ENCODE results near the gene NLRC5.

NLRC5 gene

GRCh38 chr16:56988948-56989945 lies at the start of gene NLRC5:
Gene NLRC5 (plus strand): TSS chr16:56989557. CDS start chr16:57020713, 31,156 bp downstream.
- no peak for DNase-seq

- no peak for DNase-seq
Observed at GRCh38 chr16:56939801-56940200, 49.6 kb upstream of the NLRC5 start.

GRCh38 chr16:56941092-56941491 lies 48.3 kb upstream of the NLRC5 start:
- no peak for DNase-seq

- no peak for DNase-seq
Observed at GRCh38 chr16:56941856-56942331, 47.5 kb upstream of the NLRC5 start.

- DNase-seq = no peak
Observed at GRCh38 chr16:56943761-56944375, 45.5 kb upstream of the NLRC5 start.

- DNase-seq = no peak
Observed at GRCh38 chr16:56944954-56945839, 44.2 kb upstream of the NLRC5 start.

- no peak for DNase-seq
Observed at GRCh38 chr16:56945847-56946527, 43.4 kb upstream of the NLRC5 start.

- no peak for DNase-seq
Observed at GRCh38 chr16:56946767-56947603, 42.4 kb upstream of the NLRC5 start.

- no peak for DNase-seq
Observed at GRCh38 chr16:56947604-56947995, 41.8 kb upstream of the NLRC5 start.

- no peak for DNase-seq
Observed at GRCh38 chr16:56948234-56948633, 41.1 kb upstream of the NLRC5 start.

GRCh38 chr16:56950051-56950450 lies 39.3 kb upstream of the NLRC5 start:
- DNase-seq = no peak

- DNase-seq = no peak
Observed at GRCh38 chr16:56950455-56950854, 38.9 kb upstream of the NLRC5 start.

- DNase-seq = no peak
Observed at GRCh38 chr16:56950881-56951771, 38.2 kb upstream of the NLRC5 start.

- no peak for DNase-seq
Observed at GRCh38 chr16:56953006-56953405, 36.4 kb upstream of the NLRC5 start.

GRCh38 chr16:56956076-56956475 lies 33.3 kb upstream of the NLRC5 start:
- DNase-seq = no peak

- DNase-seq = no peak
Observed at GRCh38 chr16:56956756-56957155, 32.6 kb upstream of the NLRC5 start.

- DNase-seq = no peak
Observed at GRCh38 chr16:56960681-56961281, 28.6 kb upstream of the NLRC5 start.

GRCh38 chr16:56961386-56961785 lies 28.0 kb upstream of the NLRC5 start:
- no peak for DNase-seq

GRCh38 chr16:56961851-56962281 lies 27.5 kb upstream of the NLRC5 start, which contains the start of gene CETP:
Gene CETP (plus strand): TSS chr16:56961950. CDS start chr16:56961980, 30 bp downstream.
- DNase-seq = no peak

Data from NCI-H2029 treated with DMSO at 0.1 percent for 48 hours (cell line).